ENCODE data around the gene CDH11. TPM values are rescaled to one million over a fixed set of nuclear protein-coding genes. Genes with fewer than 3 reads are reported as not detected.

CDH11 gene
- total RNA-seq, 3 donors from 2014 or later: 41.8 to 70.0 (median 52.8) TPM

- Histone ChIP-seq H3K9me3 (no peaks in the 10 kb centered on the region), H3K36me3 (no peaks in the 10 kb centered on the region), H3K4me3 (no peak overlapping the region), H3K4me1 (no peaks in the 10 kb centered on the region), H3K27ac (no peak overlapping the region), H3K27me3 (no peaks in the 10 kb centered on the region)
- intact Hi-C loops (cut with DNase I; ENCODE audit: low total_unique reads): no loop called here
- no peak for DNase-seq (ENCODE audit: low spot score in 2 of 2)
- TF ChIP-seq POLR2A (IDR thresholded peaks at IDR 0.05): no peak
Measured at GRCh38 chr16:65041667-65042066, 80.2 kb downstream of the CDH11 start.

- H3K27ac ChIP-seq: no peak overlapping the region
- no peaks in the 10 kb centered on the region for H3K27me3 ChIP-seq
- TF ChIP-seq POLR2A (IDR thresholded peaks at IDR 0.05): no peak
- TF ChIP-seq CTCF (IDR thresholded peaks at IDR 0.05): no peak
- no peak for TF ChIP-seq POLR2AphosphoS5 (IDR thresholded peaks at IDR 0.05)
- intact Hi-C loops (cut with DNase I; ENCODE audit: low total_unique reads): no loop called here
- no peaks in the 10 kb centered on the region for H3K4me1 ChIP-seq
- no peaks in the 10 kb centered on the region for H3K36me3 ChIP-seq
- no peaks in the 10 kb centered on the region for H3K9me3 ChIP-seq
- no peak overlapping the region for H3K4me3 ChIP-seq
- no peak for DNase-seq (ENCODE audit: low spot score in 2 of 2)
Measured at GRCh38 chr16:65038100-65038499, 83.8 kb downstream of the CDH11 start.

GRCh38 chr16:65037556-65037955 is 84.3 kb downstream of the CDH11 start:
- intact Hi-C loops (cut with DNase I; ENCODE audit: low total_unique reads): no loop called here
- Histone ChIP-seq H3K4me1 (no peaks in the 10 kb centered on the region), H3K36me3 (no peaks in the 10 kb centered on the region), H3K4me3 (no peak overlapping the region), H3K27ac (no peak overlapping the region), H3K9me3 (no peaks in the 10 kb centered on the region), H3K27me3 (no peaks in the 10 kb centered on the region)
- TF ChIP-seq POLR2AphosphoS5 (IDR thresholded peaks at IDR 0.05) (no peak), POLR2A (IDR thresholded peaks at IDR 0.05) (no peak), CTCF (IDR thresholded peaks at IDR 0.05) (no peak)
- DNase-seq (ENCODE audit: low spot score in 2 of 2): no peak

GRCh38 chr16:65034915-65035314 is 86.9 kb downstream of the CDH11 start:
- no peak overlapping the region for H3K27ac ChIP-seq

GRCh38 chr16:65032387-65032786 is 89.5 kb downstream of the CDH11 start:
- H3K4me1 ChIP-seq: no peaks in the 10 kb centered on the region
- no peak overlapping the region for H3K4me3 ChIP-seq
- H3K36me3 ChIP-seq: no peaks in the 10 kb centered on the region
- TF ChIP-seq CTCF (IDR thresholded peaks at IDR 0.05): no peak
- no peak for TF ChIP-seq POLR2A (IDR thresholded peaks at IDR 0.05)
- no peak for TF ChIP-seq POLR2AphosphoS5 (IDR thresholded peaks at IDR 0.05)
- intact Hi-C loops (cut with DNase I; ENCODE audit: low total_unique reads): no loop called here
- no peak for DNase-seq (ENCODE audit: low spot score in 2 of 2)
- H3K27ac ChIP-seq: no peak overlapping the region
- H3K9me3 ChIP-seq: no peaks in the 10 kb centered on the region
- no peaks in the 10 kb centered on the region for H3K27me3 ChIP-seq

More at GRCh38 chr16:65034915-65035314, 86.9 kb downstream of the CDH11 start:
- H3K36me3 ChIP-seq: no peaks in the 10 kb centered on the region
- H3K27me3 ChIP-seq: no peaks in the 10 kb centered on the region
- H3K4me3 ChIP-seq: no peak overlapping the region
- no peaks in the 10 kb centered on the region for H3K4me1 ChIP-seq
- intact Hi-C loops (cut with DNase I; ENCODE audit: low total_unique reads): no loop called here
- DNase-seq (ENCODE audit: low spot score in 2 of 2): no peak
- no peaks in the 10 kb centered on the region for H3K9me3 ChIP-seq
- TF ChIP-seq POLR2AphosphoS5 (IDR thresholded peaks at IDR 0.05): no peak

- no peak overlapping the region for H3K27ac ChIP-seq
- intact Hi-C loops (cut with DNase I; ENCODE audit: low total_unique reads): no loop called here
Measured at GRCh38 chr16:65024767-65025178, 97.1 kb downstream of the CDH11 start.

More at GRCh38 chr16:65024767-65025178, 97.1 kb downstream of the CDH11 start:
- no peak for DNase-seq (ENCODE audit: low spot score in 2 of 2)
- no peak for TF ChIP-seq POLR2A (IDR thresholded peaks at IDR 0.05)
- TF ChIP-seq CTCF (IDR thresholded peaks at IDR 0.05): no peak
- TF ChIP-seq POLR2AphosphoS5 (IDR thresholded peaks at IDR 0.05): no peak
- Histone ChIP-seq H3K9me3 (no peaks in the 10 kb centered on the region), H3K27me3 (no peaks in the 10 kb centered on the region), H3K4me1 (no peaks in the 10 kb centered on the region), H3K4me3 (no peak overlapping the region), H3K36me3 (no peaks in the 10 kb centered on the region)

Measured in breast epithelium (tissue), 4 donors.